Liver (tissue), 3 donors: Measurements from ENCODE around the gene NCBP1.

Source experiments
- CTCF ChIP-seq: fragments of 150-350 bp; IDR thresholded peaks from 2 replicates; pipeline ENCODE4 v1.5.1; 2017; ENCODE audit warnings: improper control_type of control experiment, low read depth, low read length; ENCODE audit not compliant: missing input control
- REST ChIP-seq: IDR thresholded peaks from 2 replicates; pipeline ENCODE4 v1.6.1; 2016; ENCODE audit warnings: antibody characterized with exemption, mild to moderate bottlenecking
- TAF1 ChIP-seq: conservative IDR thresholded peaks from 2 replicates; pipeline ENCODE4 v1.6.1; 2016; ENCODE audit warnings: antibody characterized with exemption, mild to moderate bottlenecking
- donor health status: healthy.
- donor health status: healthy.

GRCh38 chr9:97668485-97668884 lies 34.9 kb downstream of the NCBP1 start:
- TF ChIP-seq TAF1 (no peak), CTCF (no peak), REST (no peak)
